Adrenal gland (tissue), 12 donors: ENCODE measurements around the gene PCYT2. TPM values are rescaled to one million over a fixed set of nuclear protein-coding genes. Genes with fewer than 3 reads are reported as not detected.

Experiments used
- DNase-seq, 7 donors: peaks; one replicate each; pipeline ENCODE4 v3.0.0-alpha.2; 2019 to 2020
- H3K27ac ChIP-seq, 5 donors: fragments of 200-600 bp; sonication (generic) in 4 of 5; 1 replicate in 3 of 5; 2 replicates in 2 of 5; pipeline versions ENCODE4 v1.5.1 to v1.8.0; 2016 to 2020; ENCODE audit warnings: mild to moderate bottlenecking in 1 of 5
- H3K27me3 ChIP-seq: fragments of 200-600 bp; 2 replicates; pipeline ENCODE4 v1.8.0; 2021
- H3K36me3 ChIP-seq, 2 donors: fragments of 200-600 bp; replicated peaks in 1 of 2; 1 replicate in 1 of 2; 2 replicates in 1 of 2; pipeline versions ENCODE4 v1.5.1 to v1.8.0; 2018 to 2022
- H3K4me1 ChIP-seq, 2 donors: fragments of 200-600 bp; replicated peaks in 1 of 2; 1 replicate in 1 of 2; 2 replicates in 1 of 2; pipeline versions ENCODE4 v1.5.1 to v1.8.0; 2018 to 2021
- H3K4me3 ChIP-seq, 4 donors: fragments of 200-600 bp; sonication (generic) in 3 of 4; one replicate each; pipeline ENCODE4 v1.5.1; 2016 to 2018
- H3K9me3 ChIP-seq, 3 donors: fragments of 200-600 bp; sonication (generic) in 1 of 3; replicated peaks in 1 of 3; 1 replicate in 2 of 3; 2 replicates in 1 of 3; pipeline versions ENCODE4 v1.5.1 to v1.8.0; 2016 to 2021
- CTCF ChIP-seq, 6 experiments: fragments of 450-650 bp in 4 of 6; fragments of 200-600 bp in 2 of 6; sonication (generic) in 1 of 6; IDR thresholded peaks; 1 replicate in 5 of 6; 2 replicates in 1 of 6; pipeline versions ENCODE4 v1.5.1 to v1.8.0; 2016 to 2021; ENCODE audit warnings: antibody characterized with exemption in 6 of 6, mild to moderate bottlenecking in 2 of 6, moderate library complexity in 1 of 6
- POLR2A ChIP-seq, 2 donors: fragments of 450-650 bp; IDR thresholded peaks; one replicate each; pipeline ENCODE4 v1.6.1; 2017; ENCODE audit warnings: antibody characterized with exemption in 2 of 2, mild to moderate bottlenecking in 2 of 2, moderate library complexity in 1 of 2
- WGBS, 4 donors: extraction: QIAGEN DNeasy Blood & Tissue Kit in 2 of 4; methylation state at CpG; one replicate each; pipeline versions ENCODE4 v1.1.5 to v1.1.7; 2013 to 2017; 5-methylcytosine and 5-hydroxymethylcytosine counted together
- intact Hi-C, 2 donors: fragments of 100-400 bp; cut with DNase I; formaldehyde crosslinking; loops; one replicate each; pipeline versions ENCODE4 v1.14.1 to v1.15.0; 2022 to 2023
- polyA plus RNA-seq, 3 donors: library from polyadenylated mRNA; stranded (reverse); fragments of 200-250 nt in 2 of 3; fragments of 350-450 nt in 1 of 3; fragmentation: Illumina TruSeq in 1 of 3; extraction: RNeasy Lipid Tissue Mini Kit (QIAGEN cat#74804) in 1 of 3; gene quantifications; one replicate each; pipeline ENCODE4 v1.2.3, GENCODE V29; 2013 to 2014
- total RNA-seq, 9 donors: library from RNA; depleted of rRNA in 4 of 9; stranded (reverse); fragments of >200 nt in 4 of 9; fragments of 120-200 nt in 1 of 9; fragmentation: NEBNext Ultra II Directional in 1 of 9; extraction: Animal tissue kit (Norgen Biotek cat#: 25700) in 1 of 9; gene quantifications; one replicate each; pipeline versions ENCODE4 v1.1.0 to v1.2.4, GENCODE V29; 2013 to 2023
- donor health status: healthy with polysubstance abuse.
- donor health status: Bipolar disorder and iron deficiency.
- donor health status: DM: yes; HTN: yes; CAD: no.
- donor health status: DM: no; HTN: no; CAD: no.
- donor health status: DM: no; HTN: no; CAD: no.
- donor health status: DM: yes; HTN: yes; CAD: no.

The PCYT2 gene
- total and polyA plus RNA-seq, 12 donors: 19.8 to 41.2 (median 30.2) TPM

GRCh38 chr17:81923302-81924260 lies 12.4 kb upstream of the PCYT2 start:
- intact Hi-C loops: no loop called here
- peak; percentile 77 to 91 (median 83) for DNase-seq
- H3K4me1 ChIP-seq: peaks cover 39 to 53% of the 10 kb centered on the region in 2 donors
- TF ChIP-seq CTCF (IDR thresholded peaks at IDR 0.05) (no peak), POLR2A (IDR thresholded peaks at IDR 0.05) (peak in 1 of 2 donors; percentile 57)
- H3K4me3 ChIP-seq: peak overlapping the region in 2 of 4 donors; percentile 5 to 38
- peaks cover 0 to 17% of the 10 kb centered on the region in 2 donors for H3K36me3 ChIP-seq
- no peaks in the 10 kb centered on the region for H3K9me3 ChIP-seq
- 11 to 22% (median 21%) methylated on average over 16 to 32 of the region's 32 CpGs for WGBS, 4 donors
- peak overlapping the region in 4 of 5 donors; percentile 62 to 85 (median 72) for H3K27ac ChIP-seq
- no peaks in the 10 kb centered on the region for H3K27me3 ChIP-seq

GRCh38 chr17:81922566-81923301 lies 11.5 kb upstream of the PCYT2 start:
- intact Hi-C loops: no loop called here
- Histone ChIP-seq H3K4me3 (peak overlapping the region in 1 of 4 donors; percentile 38), H3K4me1 (peaks cover 36 to 51% of the 10 kb centered on the region in 2 donors), H3K9me3 (no peaks in the 10 kb centered on the region), H3K27me3 (no peaks in the 10 kb centered on the region), H3K36me3 (peaks cover 0 to 17% of the 10 kb centered on the region in 2 donors), H3K27ac (peak overlapping the region in 4 of 5 donors; percentile 62 to 85 (median 72))
- no peak for TF ChIP-seq CTCF (IDR thresholded peaks at IDR 0.05)
- no peak for TF ChIP-seq POLR2A (IDR thresholded peaks at IDR 0.05)
- 81 to 95% (median 88%) methylated on average over 20 to 58 of the region's 58 CpGs for WGBS, 4 donors
- no peak for DNase-seq

- intact Hi-C loops: no loop called here
- Histone ChIP-seq H3K9me3 (no peaks in the 10 kb centered on the region), H3K27ac (no peak overlapping the region), H3K4me1 (peaks cover 40 to 56% of the 10 kb centered on the region in 2 donors), H3K27me3 (no peaks in the 10 kb centered on the region), H3K4me3 (no peak overlapping the region), H3K36me3 (peaks cover 0 to 17% of the 10 kb centered on the region in 2 donors)
- 91 to 96% (median 94%) methylated on average over 19 to 23 of the region's 23 CpGs for WGBS, 4 donors
- TF ChIP-seq POLR2A (IDR thresholded peaks at IDR 0.05) (no peak), CTCF (IDR thresholded peaks at IDR 0.05) (no peak)
- DNase-seq: no peak
Measured at GRCh38 chr17:81921996-81922565, 10.9 kb upstream of the PCYT2 start.

GRCh38 chr17:81921537-81921862 lies 10.3 kb upstream of the PCYT2 start:
- Histone ChIP-seq H3K36me3 (peaks cover 0 to 17% of the 10 kb centered on the region in 2 donors), H3K9me3 (no peaks in the 10 kb centered on the region), H3K27me3 (no peaks in the 10 kb centered on the region), H3K27ac (no peak overlapping the region), H3K4me3 (no peak overlapping the region), H3K4me1 (peaks cover 46 to 62% of the 10 kb centered on the region in 2 donors)
- WGBS, 4 donors: 78 to 86% (median 80%) methylated on average over 3 of the region's 3 CpGs
- TF ChIP-seq CTCF (IDR thresholded peaks at IDR 0.05): no peak
- TF ChIP-seq POLR2A (IDR thresholded peaks at IDR 0.05): no peak
- no peak for DNase-seq
- intact Hi-C loops: no loop called here
